Kidney epithelial cell (primary cell): ENCODE results near the gene LRRC66. TPM values are rescaled to one million over a fixed set of nuclear protein-coding genes. Genes with fewer than 3 reads are reported as not detected.
A peak's percentile ranks its signal among the peaks of the same experiment; 100 is the strongest.

Experiments used
- DNase-seq: peaks from one replicate; pipeline ENCODE4 v3.0.0-alpha.2; 2010; ENCODE audit warnings: low read depth
- H3K27me3 ChIP-seq: 2 replicates; pipeline ENCODE4 v1.6.0; 2011; ENCODE audit warnings: low read length; ENCODE audit not compliant: control insufficient read depth, insufficient read depth
- H3K36me3 ChIP-seq: 2 replicates; pipeline ENCODE4 v1.5.1; 2011; ENCODE audit warnings: low read length; ENCODE audit not compliant: control insufficient read depth, insufficient read depth
- H3K4me3 ChIP-seq: 2 replicates; pipeline ENCODE4 v1.5.1; 2011; ENCODE audit warnings: low read depth, mild to moderate bottlenecking, control low read depth, low read length
- CTCF ChIP-seq: IDR thresholded peaks from 2 replicates; pipeline ENCODE4 v1.5.1; 2011; ENCODE audit warnings: mild to moderate bottlenecking, moderate library complexity, low read length, control low read depth, inconsistent platforms; ENCODE audit not compliant: insufficient read depth, poor library complexity, severe bottlenecking
- total RNA-seq: library from RNA; depleted of rRNA; stranded (reverse); fragments of >200 nt; gene quantifications from 2 replicates; pipeline ENCODE4 v1.2.3, GENCODE V29; 2015

Gene LRRC66
- total RNA-seq, 1 donor from 2014 or later = 0.04 TPM

- no peak for DNase-seq
- no peak for TF ChIP-seq CTCF
- Histone ChIP-seq H3K4me3 (no peak overlapping the region), H3K36me3 (no peaks in the 10 kb centered on the region), H3K27me3 (no peaks in the 10 kb centered on the region)
These were observed 32.3 kb upstream of the LRRC66 start for GRCh38 chr4:52052475-52052780.

DNA sequence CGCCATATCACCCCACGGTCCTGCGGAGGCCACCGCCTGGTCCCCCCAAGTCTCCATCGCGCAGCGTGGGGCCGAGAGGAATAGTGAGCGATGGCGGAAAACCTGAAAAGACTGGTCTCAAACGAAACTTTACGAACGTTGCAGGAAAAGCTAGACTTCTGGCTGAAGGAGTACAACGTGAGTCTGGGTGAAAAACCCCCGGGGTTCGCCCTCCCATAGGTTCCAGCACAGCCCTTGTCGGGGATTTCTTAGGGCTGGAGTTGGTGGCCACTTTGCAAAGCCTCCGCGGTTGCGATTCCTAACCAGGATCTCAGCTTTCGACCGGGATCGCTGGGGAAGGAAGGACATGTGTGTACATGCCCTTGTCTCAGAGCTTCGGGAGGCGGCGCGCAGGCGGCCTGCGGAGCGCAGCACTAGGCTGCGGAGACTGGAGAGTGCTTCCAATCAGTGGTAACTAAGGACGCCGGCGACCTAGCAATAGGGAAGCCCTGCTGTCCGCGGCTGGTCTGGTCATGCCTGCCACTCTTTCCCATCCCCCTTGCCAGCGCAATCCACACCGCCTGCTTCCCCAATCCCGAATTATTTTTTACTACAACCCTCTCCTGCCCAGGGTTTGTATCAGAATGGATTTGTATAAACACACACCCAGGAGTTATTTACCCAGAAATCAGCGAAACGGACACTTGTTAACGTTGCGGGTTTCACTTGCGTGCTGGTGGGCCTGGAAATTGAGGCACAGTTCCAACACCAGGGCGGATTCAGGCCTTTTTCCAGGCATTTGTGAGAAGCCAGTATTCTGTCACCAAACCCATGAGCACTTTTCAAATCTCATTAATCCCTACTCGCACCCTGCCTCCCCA lies 31.7 kb upstream of the LRRC66 start:
- Histone ChIP-seq H3K27me3 (no peaks in the 10 kb centered on the region), H3K36me3 (no peaks in the 10 kb centered on the region), H3K4me3 (peak overlapping the region; percentile 51)
- DNase-seq = peak; percentile 76
- TF ChIP-seq CTCF = no peak

DNA sequence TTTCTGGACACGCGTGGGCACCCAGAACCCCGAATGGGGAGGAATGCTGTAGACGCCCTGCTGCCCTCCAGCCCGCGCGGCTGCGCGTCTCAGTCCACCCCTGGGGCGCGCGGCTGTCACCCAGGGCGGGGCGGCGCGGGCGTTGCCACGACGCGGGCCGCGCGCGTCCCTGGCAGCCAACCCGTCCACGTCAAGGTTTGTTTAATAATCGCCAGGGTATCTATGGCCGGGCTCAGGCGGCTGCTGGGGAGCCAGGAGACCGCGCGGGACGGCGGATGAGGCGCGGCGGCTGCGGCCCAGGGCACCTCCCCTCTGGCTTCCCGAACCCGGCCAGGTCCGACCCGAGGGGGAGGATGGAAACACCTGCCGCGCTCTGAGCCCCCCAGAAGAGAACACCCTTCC lies 31.1 kb upstream of the LRRC66 start, which contains the start of gene SPATA18:
Gene SPATA18, plus strand, starts transcription at position 92 of the 402 bp plus-strand sequence. CDS start 401 bp downstream, outside the sequence.
- Histone ChIP-seq H3K27me3 (no peaks in the 10 kb centered on the region), H3K4me3 (peak within 1 kb of the TSS; percentile 51), H3K36me3 (no peaks in the 10 kb centered on the region)
- no peak for DNase-seq
- no peak for TF ChIP-seq CTCF

GRCh38 chr4:52049266-52049665 lies 29.1 kb upstream of the LRRC66 start:
- no peak overlapping the region for H3K4me3 ChIP-seq
- no peaks in the 10 kb centered on the region for H3K27me3 ChIP-seq
- no peak for DNase-seq
- no peaks in the 10 kb centered on the region for H3K36me3 ChIP-seq
- TF ChIP-seq CTCF = no peak

GRCh38 chr4:52045028-52045427 lies 24.9 kb upstream of the LRRC66 start:
- peaks cover 2% of the 10 kb centered on the region for H3K27me3 ChIP-seq
- no peak overlapping the region for H3K4me3 ChIP-seq
- H3K36me3 ChIP-seq = no peaks in the 10 kb centered on the region
- TF ChIP-seq CTCF = no peak
- DNase-seq = no peak
